WTC11 (cell line): ENCODE results near the gene RSU1. TPM values are rescaled to one million over a fixed set of nuclear protein-coding genes. Genes with fewer than 3 reads are reported as not detected.

Source experiments
- ATAC-seq: fragments of 200-7000 bp; cut with Tn5 transposase; 2 replicates; pipeline ENCODE4 v1.10.0; 2021; ENCODE audit warnings: mild to moderate bottlenecking, moderate library complexity
- CTCF ChIA-PET: fragments of 300-600 bp; sonication (Branson Sonifier 250); formaldehyde crosslinking; loops from one replicate; lab custom pipeline; 2021; ENCODE audit warnings: antibody characterized with exemption; lab: Charles Lee
- POLR2A ChIA-PET: fragments of 350-600 bp; sonication (Branson Sonifier 250); formaldehyde crosslinking; loops from one replicate; lab custom pipeline; 2021; ENCODE audit warnings: antibody characterized with exemption; lab: Charles Lee
- DNase-seq: peaks from one replicate; pipeline ENCODE4 v3.0.0; 2021; ENCODE audit warnings: low spot score
- H3K27ac Mint-ChIP-seq: 2 replicates; pipeline ENCODE4 v1.8.0; 2021; ENCODE audit warnings: mixed read lengths
- H3K27me3 Mint-ChIP-seq: 2 replicates; pipeline ENCODE4 v1.8.0; 2021; ENCODE audit warnings: low read depth, mild to moderate bottlenecking, moderate library complexity, mixed read lengths
- H3K36me3 Mint-ChIP-seq: 2 replicates; pipeline ENCODE4 v1.8.0; 2021; ENCODE audit warnings: mixed read lengths
- H3K4me1 Mint-ChIP-seq: 2 replicates; pipeline ENCODE4 v1.8.0; 2022; ENCODE audit warnings: mixed read lengths
- H3K4me3 Mint-ChIP-seq: 2 replicates; pipeline ENCODE4 v1.8.0; 2021; ENCODE audit warnings: mild to moderate bottlenecking, moderate library complexity, mixed read lengths
- H3K9me3 Mint-ChIP-seq: 2 replicates; pipeline ENCODE4 v1.8.0; 2021; ENCODE audit warnings: mixed read lengths
- CBFB ChIP-seq: sonication (generic); formaldehyde crosslinking; IDR thresholded peaks from 2 replicates; pipeline ENCODE4 v1.8.1; 2022; ENCODE audit warnings: mild to moderate bottlenecking, low read depth, missing genetic modification reagents
- CREM ChIP-seq: sonication (generic); formaldehyde crosslinking; IDR thresholded peaks from 2 replicates; pipeline ENCODE4 v1.8.1; 2022; ENCODE audit warnings: mild to moderate bottlenecking, missing genetic modification reagents, moderate library complexity
- E2F4 ChIP-seq: sonication (generic); formaldehyde crosslinking; IDR thresholded peaks from 2 replicates; pipeline ENCODE4 v1.8.1; 2022; ENCODE audit warnings: low read depth, mild to moderate bottlenecking, moderate library complexity, missing genetic modification reagents, borderline replicate concordance
- ELF4 ChIP-seq: sonication (generic); formaldehyde crosslinking; IDR thresholded peaks from 2 replicates; pipeline ENCODE4 v1.8.1; 2022; ENCODE audit warnings: low read depth, mild to moderate bottlenecking, moderate library complexity, missing genetic modification reagents
- ESRRA ChIP-seq: sonication (generic); formaldehyde crosslinking; IDR thresholded peaks from 2 replicates; pipeline ENCODE4 v1.8.1; 2022; ENCODE audit warnings: mild to moderate bottlenecking, missing genetic modification reagents, borderline replicate concordance
- FOXP4 ChIP-seq: sonication (generic); formaldehyde crosslinking; IDR thresholded peaks from 2 replicates; pipeline ENCODE4 v1.8.0; 2022; ENCODE audit warnings: mild to moderate bottlenecking, missing genetic modification reagents
- HMGA2 ChIP-seq: fragments of 250-450 bp; sonication (Bioruptor Pico); IDR thresholded peaks from 2 replicates; pipeline ENCODE4 v1.4.0; 2021; ENCODE audit warnings: mild to moderate bottlenecking, moderate library complexity
- IRF2 ChIP-seq: sonication (generic); formaldehyde crosslinking; IDR thresholded peaks from 2 replicates; pipeline ENCODE4 v1.8.0; 2022; ENCODE audit warnings: low read depth, missing genetic modification reagents, borderline replicate concordance
- JAZF1 ChIP-seq: fragments of 250-450 bp; sonication (Bioruptor Pico); IDR thresholded peaks from 2 replicates; pipeline ENCODE4 v1.9.0; 2021; ENCODE audit warnings: moderate library complexity, mild to moderate bottlenecking, inconsistent platforms
- MLX ChIP-seq: sonication (generic); formaldehyde crosslinking; IDR thresholded peaks from 2 replicates; pipeline ENCODE4 v1.8.1; 2023; ENCODE audit warnings: mild to moderate bottlenecking, missing genetic modification reagents, moderate library complexity
- NFE2L1 ChIP-seq: sonication (generic); formaldehyde crosslinking; IDR thresholded peaks from 2 replicates; pipeline ENCODE4 v1.8.1; 2023; ENCODE audit warnings: missing genetic modification reagents
- NR1H2 ChIP-seq: sonication (generic); formaldehyde crosslinking; IDR thresholded peaks from 2 replicates; pipeline ENCODE4 v1.9.0; 2021; ENCODE audit warnings: mild to moderate bottlenecking, moderate library complexity, missing genetic modification reagents
- NR2C2 ChIP-seq: sonication (generic); formaldehyde crosslinking; IDR thresholded peaks from 2 replicates; pipeline ENCODE4 v1.8.0; 2022; ENCODE audit warnings: mild to moderate bottlenecking, missing genetic modification reagents
- RELA ChIP-seq: sonication (generic); formaldehyde crosslinking; IDR thresholded peaks from 2 replicates; pipeline ENCODE4 v1.8.1; 2022; ENCODE audit warnings: missing genetic modification reagents, mild to moderate bottlenecking, borderline replicate concordance
- ZBTB43 ChIP-seq: sonication (generic); formaldehyde crosslinking; IDR thresholded peaks from 2 replicates; pipeline ENCODE4 v1.8.1; 2023; ENCODE audit warnings: mild to moderate bottlenecking, missing genetic modification reagents
- ZNF281 ChIP-seq: sonication (generic); formaldehyde crosslinking; IDR thresholded peaks from 2 replicates; pipeline ENCODE4 v1.8.0; 2023; ENCODE audit warnings: mild to moderate bottlenecking, missing genetic modification reagents
- ZNF396 ChIP-seq: fragments of 250-450 bp; sonication (Bioruptor Pico); IDR thresholded peaks from 2 replicates; pipeline ENCODE4 v1.8.0; 2021; ENCODE audit warnings: mild to moderate bottlenecking, moderate library complexity, borderline replicate concordance
- ZNF416 ChIP-seq: fragments of 250-450 bp; sonication (Bioruptor Pico); IDR thresholded peaks from 2 replicates; pipeline ENCODE4 v1.9.0; 2021; ENCODE audit warnings: mild to moderate bottlenecking, inconsistent platforms
- ZNF532 ChIP-seq: fragments of 250-450 bp; sonication (Bioruptor Pico); IDR thresholded peaks from 2 replicates; pipeline ENCODE4 v1.9.0; 2021; ENCODE audit warnings: mild to moderate bottlenecking, borderline replicate concordance
- total RNA-seq: library from RNA; stranded (reverse); gene quantifications from 3 replicates; pipeline ENCODE4 v1.2.3, GENCODE V29; 2021

Gene RSU1
- total RNA-seq, 1 experiment from 2014 or later, result 46.4 TPM

GRCh38 chr10:16799621-16800020, 17.6 kb downstream of the RSU1 start:
- peak; percentile 29 for DNase-seq
- TF ChIP-seq ZBTB43 (CRISPR knock-in tag), result no peak
- no peak for TF ChIP-seq E2F4
- TF ChIP-seq ZNF281 (CRISPR knock-in tag), result no peak
- no peak for TF ChIP-seq CREM
- TF ChIP-seq FOXP4 (CRISPR knock-in tag), result no peak
- TF ChIP-seq RELA (CRISPR knock-in tag), result no peak
- TF ChIP-seq HMGA2 (CRISPR knock-in tag), result no peak
- TF ChIP-seq ZNF396 (CRISPR knock-in tag), result no peak
- no peak for TF ChIP-seq CBFB (CRISPR knock-in tag)
- no peak for TF ChIP-seq NR1H2
- no peak for TF ChIP-seq ELF4 (CRISPR knock-in tag)
- no peak for TF ChIP-seq NFE2L1 (CRISPR knock-in tag)
- no peak for TF ChIP-seq IRF2 (CRISPR knock-in tag)
- TF ChIP-seq ZNF416 (CRISPR knock-in tag), result no peak
- no peak for TF ChIP-seq ESRRA
- TF ChIP-seq ZNF532 (CRISPR knock-in tag), result no peak
- TF ChIP-seq NR2C2 (CRISPR knock-in tag), result no peak
- TF ChIP-seq MLX (CRISPR knock-in tag), result no peak
- no peak for TF ChIP-seq JAZF1 (CRISPR knock-in tag)

More at GRCh38 chr10:16799621-16800020, 17.6 kb downstream of the RSU1 start:
- Mint-ChIP-seq H3K4me1 (peaks cover 23% of the 10 kb centered on the region), H3K27ac (peak overlapping the region; percentile 13; the same call in 1 of the 2 replicates), H3K27me3 (no peaks in the 10 kb centered on the region), H3K36me3 (peaks cover 15% of the 10 kb centered on the region), H3K4me3 (no peak overlapping the region), H3K9me3 (peaks cover 12% of the 10 kb centered on the region)
- ChIA-PET POLR2A (interaction anchor here (1.0 kb wide), 1 partner anchor 13 kb away, joined by 3 read pairs; no protein-coding TSS in a partner anchor), CTCF (no interaction called here)
- peak; percentile 84 for ATAC-seq
